ENCODE measurements around the gene GALE.

GALE gene

GRCh38 chr1:23752909-23753308 is 47.6 kb downstream of the GALE start:
- TF ChIP-seq, protein P1, sequence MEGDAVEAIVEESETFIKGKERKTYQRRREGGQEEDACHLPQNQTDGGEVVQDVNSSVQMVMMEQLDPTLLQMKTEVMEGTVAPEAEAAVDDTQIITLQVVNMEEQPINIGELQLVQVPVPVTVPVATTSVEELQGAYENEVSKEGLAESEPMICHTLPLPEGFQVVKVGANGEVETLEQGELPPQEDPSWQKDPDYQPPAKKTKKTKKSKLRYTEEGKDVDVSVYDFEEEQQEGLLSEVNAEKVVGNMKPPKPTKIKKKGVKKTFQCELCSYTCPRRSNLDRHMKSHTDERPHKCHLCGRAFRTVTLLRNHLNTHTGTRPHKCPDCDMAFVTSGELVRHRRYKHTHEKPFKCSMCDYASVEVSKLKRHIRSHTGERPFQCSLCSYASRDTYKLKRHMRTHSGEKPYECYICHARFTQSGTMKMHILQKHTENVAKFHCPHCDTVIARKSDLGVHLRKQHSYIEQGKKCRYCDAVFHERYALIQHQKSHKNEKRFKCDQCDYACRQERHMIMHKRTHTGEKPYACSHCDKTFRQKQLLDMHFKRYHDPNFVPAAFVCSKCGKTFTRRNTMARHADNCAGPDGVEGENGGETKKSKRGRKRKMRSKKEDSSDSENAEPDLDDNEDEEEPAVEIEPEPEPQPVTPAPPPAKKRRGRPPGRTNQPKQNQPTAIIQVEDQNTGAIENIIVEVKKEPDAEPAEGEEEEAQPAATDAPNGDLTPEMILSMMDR (IDR thresholded peaks at IDR 0.05; ENCODE audit: borderline replicate concordance, insufficient read depth, low read depth, low read length): no peak
- H3K4me3 ChIP-seq (ENCODE audit: low read depth, low read length): no peak overlapping the region

DNA sequence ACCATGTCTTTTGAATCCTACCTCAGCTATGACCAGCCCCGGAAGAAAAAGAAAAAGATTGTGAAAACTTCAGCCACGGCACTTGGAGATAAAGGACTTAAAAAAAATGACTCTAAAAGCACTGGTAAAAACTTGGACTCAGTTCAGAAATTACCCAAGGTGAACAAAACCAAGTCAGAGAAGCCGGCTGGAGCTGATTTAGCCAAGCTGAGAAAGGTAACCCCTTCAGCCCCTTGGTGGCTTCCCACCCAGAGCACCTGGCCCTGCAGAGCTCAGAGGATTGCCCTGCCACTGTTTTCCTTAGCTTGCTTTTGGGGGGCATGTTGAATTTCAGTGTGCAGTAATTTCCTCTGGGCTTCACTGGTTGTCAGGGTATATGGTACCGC is 48.7 kb downstream of the GALE start:
- H3K4me3 ChIP-seq (ENCODE audit: low read depth, low read length): no peak overlapping the region
- TF ChIP-seq, protein P1 (IDR thresholded peaks at IDR 0.05; ENCODE audit: borderline replicate concordance, insufficient read depth, low read depth, low read length): no peak

GRCh38 chr1:23751050-23751814 is 49.3 kb downstream of the GALE start:
- TF ChIP-seq, protein P1 (IDR thresholded peaks at IDR 0.05; ENCODE audit: borderline replicate concordance, insufficient read depth, low read depth, low read length): peak; percentile 75; the same call in 1 of the 2 replicates
- no peak overlapping the region for H3K4me3 ChIP-seq (ENCODE audit: low read depth, low read length)

DNA sequence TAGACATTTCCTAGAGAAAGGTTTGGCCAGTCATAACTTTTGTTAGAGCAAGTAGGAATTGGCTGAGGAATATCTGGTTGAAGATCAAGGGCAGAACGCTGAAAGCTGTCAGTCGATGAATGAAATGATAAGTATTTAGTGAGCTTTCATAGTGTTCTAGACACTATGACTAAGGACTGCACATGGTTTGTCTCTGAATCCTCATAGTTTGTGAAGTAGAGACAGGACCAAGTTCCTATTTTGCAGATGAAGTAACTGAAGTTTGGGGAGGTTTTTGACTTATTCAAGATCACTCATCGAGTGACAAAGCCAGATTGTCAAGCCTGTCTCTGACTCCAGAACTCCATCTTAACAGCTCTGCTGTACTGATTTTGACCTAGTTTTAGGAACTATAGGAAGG is 52.5 kb downstream of the GALE start:
- H3K4me3 ChIP-seq (ENCODE audit: low read depth, low read length): no peak overlapping the region
- TF ChIP-seq, protein P1 (IDR thresholded peaks at IDR 0.05; ENCODE audit: borderline replicate concordance, insufficient read depth, low read depth, low read length): no peak

All from GM12875 (cell line).